ENCODE results near the gene ADCY5. TPM values are rescaled to one million over a fixed set of nuclear protein-coding genes. Genes with fewer than 3 reads are reported as not detected.
A peak's percentile ranks its signal among the peaks of the same experiment; 100 is the strongest.

The ADCY5 gene
- total and polyA plus RNA-seq, 4 donors: 29.5 to 56.7 (median 41.7) TPM

- H3K27me3 ChIP-seq (ENCODE audit: control insufficient read depth, insufficient read depth, low read length): no peaks in the 10 kb centered on the region
- H3K36me3 ChIP-seq (ENCODE audit: control insufficient read depth, insufficient read depth, low read length): peaks cover 49% of the 10 kb centered on the region
- WGBS (ENCODE audit: insufficient coverage): 15% methylated on average over 10 of the region's 13 CpGs
- H3K27ac ChIP-seq (ENCODE audit: low read depth, low read length): no peak overlapping the region
- H3K4me3 ChIP-seq (ENCODE audit: low read depth, low read length): no peak overlapping the region
- peaks cover 33% of the 10 kb centered on the region for H3K4me1 ChIP-seq (ENCODE audit: control insufficient read depth, insufficient read depth, low read length)
- no peaks in the 10 kb centered on the region for H3K9me3 ChIP-seq (ENCODE audit: control insufficient read depth, insufficient read depth, low read length)
- DNase-seq (ENCODE audit: low read depth in 4 of 6, low spot score in 6 of 6): peak in 4 of 6 donors; percentile 18 to 86 (median 60)
Observed at GRCh38 chr3:123328851-123329635, 119.8 kb downstream of the ADCY5 start.

GRCh38 chr3:123327956-123328850, 120.7 kb downstream of the ADCY5 start:
- Histone ChIP-seq H3K4me3 (ENCODE audit: low read depth, low read length) (no peak overlapping the region), H3K4me1 (ENCODE audit: control insufficient read depth, insufficient read depth, low read length) (peaks cover 29% of the 10 kb centered on the region), H3K27me3 (ENCODE audit: control insufficient read depth, insufficient read depth, low read length) (no peaks in the 10 kb centered on the region), H3K27ac (ENCODE audit: low read depth, low read length) (no peak overlapping the region), H3K36me3 (ENCODE audit: control insufficient read depth, insufficient read depth, low read length) (peaks cover 51% of the 10 kb centered on the region), H3K9me3 (ENCODE audit: control insufficient read depth, insufficient read depth, low read length) (no peaks in the 10 kb centered on the region)
- WGBS (ENCODE audit: insufficient coverage): 91% methylated on average over 24 of the region's 25 CpGs
- DNase-seq (ENCODE audit: low read depth in 4 of 6, low spot score in 6 of 6): no peak

- WGBS (ENCODE audit: insufficient coverage): 87% methylated on average over 5 of the region's 12 CpGs
- H3K4me1 ChIP-seq (ENCODE audit: control insufficient read depth, insufficient read depth, low read length): peaks cover 27% of the 10 kb centered on the region
- no peaks in the 10 kb centered on the region for H3K27me3 ChIP-seq (ENCODE audit: control insufficient read depth, insufficient read depth, low read length)
- peaks cover 55% of the 10 kb centered on the region for H3K36me3 ChIP-seq (ENCODE audit: control insufficient read depth, insufficient read depth, low read length)
- no peaks in the 10 kb centered on the region for H3K9me3 ChIP-seq (ENCODE audit: control insufficient read depth, insufficient read depth, low read length)
- no peak overlapping the region for H3K27ac ChIP-seq (ENCODE audit: low read depth, low read length)
- no peak for DNase-seq (ENCODE audit: low read depth in 4 of 6, low spot score in 6 of 6)
- H3K4me3 ChIP-seq (ENCODE audit: low read depth, low read length): no peak overlapping the region
Observed at GRCh38 chr3:123327480-123327879, 121.4 kb downstream of the ADCY5 start.

GRCh38 chr3:123326531-123326930, 122.4 kb downstream of the ADCY5 start:
- DNase-seq (ENCODE audit: low read depth in 4 of 6, low spot score in 6 of 6): no peak
- WGBS (ENCODE audit: insufficient coverage): 86% methylated on average over 3 of the region's 6 CpGs

DNA sequence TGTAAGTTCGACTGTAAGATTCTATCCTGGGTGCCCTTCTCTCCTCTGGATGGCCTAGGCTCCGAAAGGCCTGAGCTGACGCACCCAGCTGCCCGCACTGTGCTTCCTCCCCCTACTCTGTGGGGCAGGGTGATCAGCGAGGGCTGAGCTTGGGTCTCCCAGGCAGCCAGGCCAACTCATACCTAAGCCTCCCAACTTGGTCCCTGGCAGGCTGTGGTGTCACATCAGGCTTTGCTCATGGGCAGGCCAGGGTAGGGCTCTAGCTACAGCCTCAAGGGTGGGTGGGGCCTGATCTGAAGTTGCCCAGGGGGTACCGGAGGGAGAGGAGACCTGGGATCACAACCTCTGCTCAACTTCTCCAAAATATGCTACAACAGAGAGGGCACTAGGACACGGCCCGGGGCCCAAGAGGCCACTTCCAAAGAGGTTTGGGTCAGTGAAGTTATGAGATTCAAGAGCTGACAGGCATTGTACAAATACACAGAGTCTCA, 123.1 kb downstream of the ADCY5 start:
- 97% methylated on average over 5 of the region's 8 CpGs for WGBS (ENCODE audit: insufficient coverage)
- Histone ChIP-seq H3K4me3 (ENCODE audit: low read depth, low read length) (no peak overlapping the region), H3K9me3 (ENCODE audit: control insufficient read depth, insufficient read depth, low read length) (no peaks in the 10 kb centered on the region), H3K27me3 (ENCODE audit: control insufficient read depth, insufficient read depth, low read length) (no peaks in the 10 kb centered on the region), H3K36me3 (ENCODE audit: control insufficient read depth, insufficient read depth, low read length) (peaks cover 63% of the 10 kb centered on the region), H3K4me1 (ENCODE audit: control insufficient read depth, insufficient read depth, low read length) (peaks cover 24% of the 10 kb centered on the region), H3K27ac (ENCODE audit: low read depth, low read length) (no peak overlapping the region)
- DNase-seq (ENCODE audit: low read depth in 4 of 6, low spot score in 6 of 6): no peak

More at GRCh38 chr3:123326531-123326930, 122.4 kb downstream of the ADCY5 start:
- H3K9me3 ChIP-seq (ENCODE audit: control insufficient read depth, insufficient read depth, low read length): no peaks in the 10 kb centered on the region
- no peak overlapping the region for H3K4me3 ChIP-seq (ENCODE audit: low read depth, low read length)
- H3K27ac ChIP-seq (ENCODE audit: low read depth, low read length): no peak overlapping the region
- peaks cover 27% of the 10 kb centered on the region for H3K4me1 ChIP-seq (ENCODE audit: control insufficient read depth, insufficient read depth, low read length)
- no peaks in the 10 kb centered on the region for H3K27me3 ChIP-seq (ENCODE audit: control insufficient read depth, insufficient read depth, low read length)
- H3K36me3 ChIP-seq (ENCODE audit: control insufficient read depth, insufficient read depth, low read length): peaks cover 59% of the 10 kb centered on the region

GRCh38 chr3:123324880-123325765, 123.8 kb downstream of the ADCY5 start:
- Histone ChIP-seq H3K27ac (ENCODE audit: low read depth, low read length) (no peak overlapping the region), H3K4me1 (ENCODE audit: control insufficient read depth, insufficient read depth, low read length) (peaks cover 17% of the 10 kb centered on the region), H3K27me3 (ENCODE audit: control insufficient read depth, insufficient read depth, low read length) (no peaks in the 10 kb centered on the region), H3K4me3 (ENCODE audit: low read depth, low read length) (no peak overlapping the region), H3K9me3 (ENCODE audit: control insufficient read depth, insufficient read depth, low read length) (no peaks in the 10 kb centered on the region), H3K36me3 (ENCODE audit: control insufficient read depth, insufficient read depth, low read length) (peaks cover 70% of the 10 kb centered on the region)
- WGBS (ENCODE audit: insufficient coverage): 67% methylated on average over 8 of the region's 15 CpGs
- peak in 1 of 6 donors; percentile 83 for DNase-seq (ENCODE audit: low read depth in 4 of 6, low spot score in 6 of 6)

DNA sequence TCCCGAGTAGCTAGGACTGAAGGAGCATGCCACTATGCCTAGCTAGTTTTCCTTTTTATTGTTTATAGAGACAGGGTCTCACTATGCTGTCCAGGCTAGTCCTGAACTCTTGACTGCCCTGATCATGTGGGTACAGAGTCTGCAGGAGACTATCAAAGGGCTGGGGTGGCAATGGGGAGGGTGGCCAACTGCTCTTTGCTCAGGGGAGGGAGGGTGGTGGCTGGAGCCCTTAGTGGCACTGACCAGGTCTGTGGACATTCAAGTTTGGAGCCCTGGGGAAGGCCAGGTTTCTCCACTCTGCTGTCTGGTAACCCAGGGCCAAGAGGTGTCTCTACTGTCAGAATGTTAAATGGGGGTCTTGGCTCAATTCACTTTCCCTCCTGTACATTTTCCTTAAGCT, 125.1 kb downstream of the ADCY5 start:
- Histone ChIP-seq H3K9me3 (ENCODE audit: control insufficient read depth, insufficient read depth, low read length) (no peaks in the 10 kb centered on the region), H3K4me3 (ENCODE audit: low read depth, low read length) (no peak overlapping the region), H3K27me3 (ENCODE audit: control insufficient read depth, insufficient read depth, low read length) (no peaks in the 10 kb centered on the region), H3K27ac (ENCODE audit: low read depth, low read length) (no peak overlapping the region), H3K36me3 (ENCODE audit: control insufficient read depth, insufficient read depth, low read length) (peaks cover 83% of the 10 kb centered on the region), H3K4me1 (ENCODE audit: control insufficient read depth, insufficient read depth, low read length) (peaks cover 4% of the 10 kb centered on the region)
- WGBS (ENCODE audit: insufficient coverage): 100% methylated on average over 1 of the region's 1 CpG
- no peak for DNase-seq (ENCODE audit: low read depth in 4 of 6, low spot score in 6 of 6)

DNA sequence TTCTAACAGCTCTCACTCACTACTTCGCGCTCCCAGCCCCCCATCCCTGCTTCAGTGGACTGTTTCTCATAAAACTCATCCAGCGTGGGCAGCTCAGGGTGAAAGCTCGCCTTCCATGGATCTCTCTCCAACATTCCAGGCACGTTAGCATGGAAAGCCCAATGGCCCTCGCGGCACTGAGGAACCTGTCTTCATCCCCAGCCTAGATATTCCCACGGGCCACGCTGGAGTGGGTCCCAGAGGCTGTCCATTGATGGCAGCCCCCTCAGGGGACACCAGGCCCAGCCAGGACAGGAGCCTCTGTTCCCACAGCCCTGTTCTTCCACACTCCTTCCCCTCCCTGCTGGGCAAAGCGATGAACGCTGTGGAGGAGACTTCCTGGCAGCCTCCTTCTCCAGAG, 126.0 kb downstream of the ADCY5 start:
- Histone ChIP-seq H3K4me3 (ENCODE audit: low read depth, low read length) (no peak overlapping the region), H3K36me3 (ENCODE audit: control insufficient read depth, insufficient read depth, low read length) (peaks cover 82% of the 10 kb centered on the region), H3K27ac (ENCODE audit: low read depth, low read length) (no peak overlapping the region), H3K27me3 (ENCODE audit: control insufficient read depth, insufficient read depth, low read length) (no peaks in the 10 kb centered on the region), H3K4me1 (ENCODE audit: control insufficient read depth, insufficient read depth, low read length) (peaks cover 4% of the 10 kb centered on the region), H3K9me3 (ENCODE audit: control insufficient read depth, insufficient read depth, low read length) (no peaks in the 10 kb centered on the region)
- DNase-seq (ENCODE audit: low read depth in 4 of 6, low spot score in 6 of 6): no peak
- 80% methylated on average over 11 of the region's 11 CpGs for WGBS (ENCODE audit: insufficient coverage)

- Histone ChIP-seq H3K36me3 (ENCODE audit: control insufficient read depth, insufficient read depth, low read length) (peaks cover 79% of the 10 kb centered on the region), H3K4me3 (ENCODE audit: low read depth, low read length) (no peak overlapping the region), H3K27ac (ENCODE audit: low read depth, low read length) (no peak overlapping the region), H3K9me3 (ENCODE audit: control insufficient read depth, insufficient read depth, low read length) (no peaks in the 10 kb centered on the region), H3K27me3 (ENCODE audit: control insufficient read depth, insufficient read depth, low read length) (no peaks in the 10 kb centered on the region), H3K4me1 (ENCODE audit: control insufficient read depth, insufficient read depth, low read length) (peaks cover 4% of the 10 kb centered on the region)
- 80% methylated on average over 8 of the region's 8 CpGs for WGBS (ENCODE audit: insufficient coverage)
- no peak for DNase-seq (ENCODE audit: low read depth in 4 of 6, low spot score in 6 of 6)
Observed at GRCh38 chr3:123321806-123322205, 127.1 kb downstream of the ADCY5 start.

Measured in spinal cord (tissue), 10 donors.